ENCODE data around the gene MAP3K12.

DNA sequence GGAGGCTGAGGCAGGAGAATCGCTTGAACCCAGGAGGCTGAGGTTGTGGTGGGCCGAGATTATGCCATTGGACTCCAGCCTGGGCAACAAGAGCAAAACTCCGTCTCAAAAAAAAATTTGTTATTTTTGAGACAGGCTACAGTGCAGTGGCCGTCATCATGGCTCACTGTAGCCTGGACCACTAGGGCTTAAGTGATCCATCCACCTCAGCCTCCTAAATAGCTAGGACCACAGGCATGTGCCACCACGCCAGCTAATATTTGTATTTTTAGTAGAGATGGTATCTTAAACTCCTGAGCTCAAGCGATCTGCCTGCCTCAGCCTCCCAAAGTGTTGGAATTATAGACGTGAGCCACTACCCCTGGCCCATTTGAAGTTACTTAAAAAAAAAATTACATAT, 48.3 kb downstream of the MAP3K12 start:
- TF ChIP-seq, protein P1, sequence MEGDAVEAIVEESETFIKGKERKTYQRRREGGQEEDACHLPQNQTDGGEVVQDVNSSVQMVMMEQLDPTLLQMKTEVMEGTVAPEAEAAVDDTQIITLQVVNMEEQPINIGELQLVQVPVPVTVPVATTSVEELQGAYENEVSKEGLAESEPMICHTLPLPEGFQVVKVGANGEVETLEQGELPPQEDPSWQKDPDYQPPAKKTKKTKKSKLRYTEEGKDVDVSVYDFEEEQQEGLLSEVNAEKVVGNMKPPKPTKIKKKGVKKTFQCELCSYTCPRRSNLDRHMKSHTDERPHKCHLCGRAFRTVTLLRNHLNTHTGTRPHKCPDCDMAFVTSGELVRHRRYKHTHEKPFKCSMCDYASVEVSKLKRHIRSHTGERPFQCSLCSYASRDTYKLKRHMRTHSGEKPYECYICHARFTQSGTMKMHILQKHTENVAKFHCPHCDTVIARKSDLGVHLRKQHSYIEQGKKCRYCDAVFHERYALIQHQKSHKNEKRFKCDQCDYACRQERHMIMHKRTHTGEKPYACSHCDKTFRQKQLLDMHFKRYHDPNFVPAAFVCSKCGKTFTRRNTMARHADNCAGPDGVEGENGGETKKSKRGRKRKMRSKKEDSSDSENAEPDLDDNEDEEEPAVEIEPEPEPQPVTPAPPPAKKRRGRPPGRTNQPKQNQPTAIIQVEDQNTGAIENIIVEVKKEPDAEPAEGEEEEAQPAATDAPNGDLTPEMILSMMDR (IDR thresholded peaks at IDR 0.05; ENCODE audit: poor library complexity, severe bottlenecking), result no peak
- TF ChIP-seq EZH2 (IDR thresholded peaks at IDR 0.05; ENCODE audit: borderline replicate concordance, insufficient read depth, low read length, poor library complexity, severe bottlenecking), result no peak

Data from neural cell (in vitro differentiated cells).